GM12878 (cell line): ENCODE results near the gene ZBED2. TPM values are rescaled to one million over a fixed set of nuclear protein-coding genes. Genes with fewer than 3 reads are reported as not detected.

Source experiments
- ATAC-seq: fragments of 200-7000 bp; cut with Tn5 transposase; 3 replicates; pipeline ENCODE4 v1.9.1; 2020; ENCODE audit warnings: mild to moderate bottlenecking, moderate library complexity
- BruUV-seq: library from RNA; stranded (reverse); fragments of 400-500 nt; replicated peaks from 2 replicates; lab custom pipeline; 2021; lab: Mats Ljungman, UMichigan
- CTCF ChIA-PET: fragments of 300-600 bp; sonication (Branson Sonifier 250); formaldehyde crosslinking; extraction: SDS; loops from one replicate; lab custom pipeline; 2021; ENCODE audit warnings: inconsistent platforms; lab: Yijun Ruan, JAX
- POLR2A ChIA-PET: fragments of 350-600 bp; formaldehyde crosslinking; extraction: SDS; loops from one replicate; lab custom pipeline; 2021; ENCODE audit warnings: inconsistent platforms; lab: Charles Lee
- RAD21 ChIA-PET: fragments of 300-600 bp; sonication (Branson Sonifier 250); formaldehyde crosslinking; loops from one replicate; lab custom pipeline; 2023; ENCODE audit warnings: antibody characterized with exemption; ENCODE audit not compliant: unreplicated experiment; lab: Charles Lee
- SMC1A ChIA-PET: fragments of 300-600 bp; sonication (Branson Sonifier 250); formaldehyde crosslinking; loops from one replicate; lab custom pipeline; 2023; ENCODE audit not compliant: unreplicated experiment, uncharacterized antibody; lab: Charles Lee
- DNase-seq: peaks from one replicate; pipeline ENCODE4 v3.0.0-alpha.2; 2011; ENCODE audit warnings: low read depth, low spot score
- FAIRE-seq: peaks from 3 replicates; lab custom pipeline; 2011; peaks lifted over from hg19 to GRCh38; lab: Jason Lieb, UNC
- H2AFZ ChIP-seq: 2 replicates; pipeline ENCODE4 v1.6.0; 2011; ENCODE audit warnings: low read depth, low read length, control low read depth; ENCODE audit not compliant: control insufficient read depth
- H3K27ac ChIP-seq: 2 replicates; pipeline ENCODE4 v1.5.1; 2011; ENCODE audit warnings: control low read depth; ENCODE audit not compliant: control insufficient read depth, insufficient read depth
- H3K27me3 ChIP-seq, 2 experiments: replicated peaks in 1 of 2; 2 replicates each; pipeline versions ENCODE4 v1.6.0 to v1.6.1; 2011; ENCODE audit warnings: low read length in 1 of 2; ENCODE audit not compliant: control insufficient read depth in 2 of 2, insufficient read depth in 2 of 2
- H3K36me3 ChIP-seq, 2 experiments: 2 replicates each; pipeline ENCODE4 v1.5.1; 2011; ENCODE audit warnings: low read length in 1 of 2; ENCODE audit not compliant: control insufficient read depth in 2 of 2, insufficient read depth in 2 of 2
- H3K4me1 ChIP-seq: 2 replicates; pipeline ENCODE4 v1.6.1; 2011; ENCODE audit warnings: mild to moderate bottlenecking, low read length, moderate library complexity, mixed read lengths; ENCODE audit not compliant: control insufficient read depth, insufficient read depth
- H3K4me2 ChIP-seq: 2 replicates; pipeline ENCODE4 v1.6.0; 2011; ENCODE audit warnings: control low read depth; ENCODE audit not compliant: control insufficient read depth, insufficient read depth
- H3K4me3 ChIP-seq: fragments of 200-600 bp; sonication (generic); 2 replicates; pipeline ENCODE4 v1.5.1; 2016
- H3K79me2 ChIP-seq: 2 replicates; pipeline ENCODE4 v1.6.0; 2011; ENCODE audit warnings: low read length; ENCODE audit not compliant: control insufficient read depth, insufficient read depth
- H3K9ac ChIP-seq: 2 replicates; pipeline ENCODE4 v1.8.0; 2011; ENCODE audit warnings: low read length, control low read depth, mixed read lengths; ENCODE audit not compliant: control insufficient read depth, insufficient read depth
- H3K9me3 ChIP-seq: replicated peaks from 3 replicates; pipeline ENCODE4 v1.5.1; 2011; ENCODE audit warnings: mild to moderate bottlenecking, low read length; ENCODE audit not compliant: control insufficient read depth, insufficient read depth
- H4K20me1 ChIP-seq: 2 replicates; pipeline ENCODE4 v1.6.0; 2011; ENCODE audit not compliant: control insufficient read depth, insufficient read depth
- BCL3 ChIP-seq: IDR thresholded peaks from 2 replicates; pipeline ENCODE4 v1.6.1; 2011; ENCODE audit warnings: borderline replicate concordance, low read depth, mild to moderate bottlenecking, moderate library complexity, low read length; ENCODE audit not compliant: insufficient read depth, poor library complexity, severe bottlenecking
- CREB1 ChIP-seq: IDR thresholded peaks from 2 replicates; pipeline ENCODE4 v1.6.1; 2012; ENCODE audit warnings: low read depth, mild to moderate bottlenecking, inconsistent platforms
- ESRRA ChIP-seq: IDR thresholded peaks from 2 replicates; pipeline ENCODE4 v1.6.1; 2012; ENCODE audit warnings: mild to moderate bottlenecking, low read length, improper control_type of control experiment
- IKZF2 ChIP-seq, 2 experiments: fragments of 450-650 bp; IDR thresholded peaks; 2 replicates each; pipeline ENCODE4 v1.6.1; 2017; ENCODE audit warnings: mild to moderate bottlenecking in 2 of 2, moderate library complexity in 2 of 2
- IRF4 ChIP-seq: IDR thresholded peaks from 2 replicates; pipeline ENCODE4 v1.6.1; 2011; ENCODE audit warnings: low read depth, low read length
- KAT2A ChIP-seq: conservative IDR thresholded peaks from 2 replicates; pipeline ENCODE4 v1.6.1; 2011; ENCODE audit warnings: low read depth, low read length; ENCODE audit not compliant: control insufficient read depth
- POU2F2 ChIP-seq: IDR thresholded peaks from 3 replicates; pipeline ENCODE4 v1.6.1; 2011; ENCODE audit warnings: low read depth, mild to moderate bottlenecking, low read length, borderline replicate concordance
- SRF ChIP-seq, 2 experiments: IDR thresholded peaks; 2 replicates each; pipeline ENCODE4 v1.6.1; 2011; ENCODE audit warnings: low read depth in 2 of 2, low read length in 2 of 2, mild to moderate bottlenecking in 1 of 2, moderate library complexity in 1 of 2
- ZBTB11 ChIP-seq: fragments of 450-650 bp; formaldehyde crosslinking; IDR thresholded peaks from 2 replicates; pipeline ENCODE4 v1.5.0; 2022; ENCODE audit warnings: mild to moderate bottlenecking, missing genetic modification characterization
- ZBTB33 ChIP-seq: fragments of 450-650 bp; IDR thresholded peaks from 2 replicates; pipeline ENCODE4 v1.6.1; 2017; ENCODE audit warnings: mild to moderate bottlenecking
- ZNF207 ChIP-seq: fragments of 450-650 bp; IDR thresholded peaks from 2 replicates; pipeline ENCODE4 v1.6.1; 2014; ENCODE audit warnings: antibody characterized with exemption, mild to moderate bottlenecking, borderline replicate concordance
- ZNF592 ChIP-seq: fragments of 450-650 bp; IDR thresholded peaks from 2 replicates; pipeline ENCODE4 v1.6.1; 2017; ENCODE audit warnings: mild to moderate bottlenecking, moderate library complexity
- WGBS: methylation state at CpG from one replicate; pipeline ENCODE4 v1.1.6; 2016; ENCODE audit warnings: low lambda C conversion rate; ENCODE audit not compliant: insufficient replicate concordance, insufficient coverage; ENCODE audit errors: missing lambda C conversion rate; 5-methylcytosine and 5-hydroxymethylcytosine counted together
- in situ Hi-C: fragments of 300-500 bp; cut with MboI; formaldehyde crosslinking; loops from 9 replicates; pipeline ENCODE4 v1.14.3; 2018; ENCODE audit warnings: mixed read lengths
- intact Hi-C: fragments of 100-400 bp; cut with micrococcal nuclease; formaldehyde crosslinking; loops from one replicate; pipeline ENCODE4 v1.14.2; 2022; ENCODE audit not compliant: unreplicated experiment
- polyA plus RNA-seq, 11 experiments: library from polyadenylated mRNA; depleted of rRNA in 4 of 11; unstranded in 6 of 11; stranded (reverse) in 5 of 11; fragments of >200 nt; fragmentation: Nextera tagmentation in 4 of 11; fragmentation: Illumina TruSeq in 1 of 11; extraction: Ambion mirVana in 4 of 11; extraction: Trizol in 1 of 11; gene quantifications; 1 replicate in 1 of 11; 2 replicates in 10 of 11; pipeline versions ENCODE4 v1.2.1 to v1.2.3, GENCODE V29; 2011 to 2016; ENCODE audit warnings: inconsistent platforms in 2 of 11, missing spikeins in 2 of 11, low read depth in 1 of 11
- total RNA-seq, 4 experiments: library from RNA; depleted of rRNA in 3 of 4; stranded (reverse); fragments of >200 nt in 3 of 4; fragmentation: Illumina TruSeq in 1 of 4; extraction: Trizol in 1 of 4; gene quantifications; 2 replicates each; pipeline versions ENCODE4 v1.2.1 to v1.2.3, GENCODE V29; 2013 to 2021

ZBED2 gene
- total and polyA plus RNA-seq, 10 of the 15 experiments (the other 5 are each of a cell fraction or from before 2014, with no cell fraction given), result 0.02 to 0.24 (median 0.08) TPM; not detected in 3

- ChIA-PET SMC1A (interaction anchor here (0.7 to 1.1 kb wide), 2 partner anchors 13 to 1226 kb away, joined by 3 read pairs; no protein-coding TSS in a partner anchor), CTCF (interaction anchor here (1.0 to 1.2 kb wide), 2 partner anchors 22 to 73 kb away, joined by 3 read pairs; no protein-coding TSS in a partner anchor), POLR2A (no interaction called here), RAD21 (interaction anchor here (0.9 to 1.0 kb wide), 2 partner anchors 54 to 124 kb away, joined by 3 read pairs; no protein-coding TSS in a partner anchor)
- no peak for DNase-seq
- no peak overlapping the region for H3K9ac ChIP-seq
- no peak for ATAC-seq
- in situ Hi-C loops (no loop called here), intact Hi-C loops (loop anchor here (10.0 kb wide), 1 partner anchor 461 kb away; no protein-coding TSS in a partner anchor)
- H3K27ac ChIP-seq, result no peak overlapping the region
- no peaks in the 10 kb centered on the region for H4K20me1 ChIP-seq
- H2AFZ ChIP-seq, result no peak overlapping the region
- BruUV-seq, result no TSS peak
- 92% methylated on average over 2 of the region's 2 CpGs for WGBS
- no peaks in the 10 kb centered on the region; a peak in 1 of 4 replicates for H3K27me3 ChIP-seq
- no peak overlapping the region for H3K4me2 ChIP-seq
- H3K79me2 ChIP-seq, result no peaks in the 10 kb centered on the region
- no peak for FAIRE-seq
- H3K9me3 ChIP-seq, result no peaks in the 10 kb centered on the region
- H3K36me3 ChIP-seq, result no peaks in the 10 kb centered on the region
- no peak overlapping the region for H3K4me3 ChIP-seq
- H3K4me1 ChIP-seq, result peaks cover 17% of the 10 kb centered on the region
- TF ChIP-seq IKZF2 (IDR thresholded peaks at IDR 0.05) (no peak), CREB1 (no peak), ZNF592 (no peak), ESRRA (no peak), ZBTB11 (no peak), BCL3 (no peak), ZBTB33 (no peak), KAT2A (no peak), ZNF207 (no peak), POU2F2 (no peak), IRF4 (no peak), SRF (IDR thresholded peaks at IDR 0.05; ENCODE audit: low read depth in 2 of 2, low read length in 2 of 2) (no peak)
Measured at GRCh38 chr3:111545349-111545748, 49.8 kb downstream of the ZBED2 start.
